Ramos (cell line): ENCODE measurements around the gene ACO2.
"Not testable (repeated sequence)": the region's sequence is repeated elsewhere in the genome, so short reads cannot be mapped to it uniquely, and the experiment has no call there.

Experiments
- in situ Hi-C: fragments of 300-500 bp; cut with MboI; formaldehyde crosslinking; loops from one replicate; pipeline ENCODE4 v1.14.3; 2022; ENCODE audit warnings: low sequenced_read_pairs; ENCODE audit not compliant: unreplicated experiment

The ACO2 gene

DNA sequence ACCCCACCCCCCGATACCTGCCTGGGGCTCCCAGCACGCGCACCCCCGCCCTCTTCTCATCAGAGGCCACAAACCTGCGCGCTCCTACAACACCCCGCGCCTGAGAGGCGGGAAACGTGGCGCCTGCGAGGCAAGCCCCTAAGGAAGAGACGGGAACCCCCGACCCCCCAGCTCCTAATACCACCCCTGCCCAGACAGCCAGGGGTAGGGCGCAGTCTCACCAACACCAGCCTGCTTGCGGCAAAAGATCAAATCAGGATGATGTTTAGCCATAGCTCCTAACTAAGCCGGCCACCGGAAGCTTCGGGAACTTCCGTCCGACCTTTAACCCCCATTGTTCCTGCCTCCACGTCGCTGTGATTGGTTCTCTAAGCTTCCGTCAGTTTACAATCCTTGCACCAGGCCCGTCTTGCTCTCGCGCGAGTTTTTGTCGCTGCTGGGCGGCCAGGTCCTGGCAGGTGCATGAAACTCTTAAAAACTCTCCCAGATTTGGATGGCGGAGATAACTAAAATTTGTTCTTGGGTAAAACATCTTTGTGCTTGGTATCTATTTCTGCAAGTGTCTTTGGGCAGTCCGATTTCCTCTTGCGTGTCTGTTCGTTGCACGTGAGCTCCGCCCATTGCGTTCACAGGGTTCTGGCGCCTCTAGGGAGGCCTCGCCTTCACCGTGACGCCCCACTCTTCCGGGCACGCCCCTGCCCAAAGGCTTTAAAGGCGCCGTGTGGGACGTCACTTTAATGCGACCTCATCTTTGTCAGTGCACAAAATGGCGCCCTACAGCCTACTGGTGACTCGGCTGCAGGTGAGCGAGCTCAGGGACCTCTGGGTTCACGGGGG is at the start of gene ACO2, which contains the start of gene PHF5A:
Gene ACO2 (plus strand): TSS at position 737 of the 837 bp plus-strand sequence. CDS start 30 bp downstream, at position 767.
Gene PHF5A (minus strand): TSS at position 312 of the 837 bp plus-strand sequence. CDS start 39 bp downstream, at position 273.
- in situ Hi-C loops, result no loop called here

DNA sequence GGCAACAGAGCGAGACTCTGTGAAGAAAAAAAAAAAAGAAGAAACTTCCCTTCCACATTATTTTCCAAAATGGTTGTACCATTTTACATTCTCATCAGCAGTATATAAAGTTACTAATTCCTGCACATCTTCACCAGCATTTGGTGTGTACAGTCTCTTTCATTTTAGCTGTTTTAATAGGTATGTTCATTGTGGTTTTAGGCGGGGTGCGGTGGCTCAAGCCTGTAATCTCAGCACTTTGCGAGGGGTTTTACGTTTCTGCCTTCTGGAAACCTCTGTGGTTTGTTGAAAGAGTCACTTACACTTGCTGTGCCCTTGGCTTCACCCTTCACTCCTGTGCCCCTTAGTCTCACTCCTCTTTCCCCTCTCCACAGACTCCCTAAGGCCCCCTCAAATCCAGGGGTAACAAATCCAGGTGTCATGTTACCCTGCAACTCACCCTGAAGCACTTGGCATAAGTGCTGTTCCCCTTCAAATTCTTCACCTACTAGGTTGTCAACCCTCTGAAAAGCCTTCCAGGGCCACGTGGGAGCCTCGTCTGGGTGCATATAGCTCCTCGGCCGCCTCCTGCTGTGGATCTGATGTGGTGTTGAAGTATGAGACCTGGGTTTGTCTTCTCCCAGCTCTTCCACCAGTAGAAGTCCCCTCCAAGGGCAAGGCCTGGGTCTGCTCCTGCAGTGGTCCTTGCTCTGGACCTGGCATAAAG is 43.1 kb upstream of the ACO2 start:
- in situ Hi-C loops, result no loop called here

DNA sequence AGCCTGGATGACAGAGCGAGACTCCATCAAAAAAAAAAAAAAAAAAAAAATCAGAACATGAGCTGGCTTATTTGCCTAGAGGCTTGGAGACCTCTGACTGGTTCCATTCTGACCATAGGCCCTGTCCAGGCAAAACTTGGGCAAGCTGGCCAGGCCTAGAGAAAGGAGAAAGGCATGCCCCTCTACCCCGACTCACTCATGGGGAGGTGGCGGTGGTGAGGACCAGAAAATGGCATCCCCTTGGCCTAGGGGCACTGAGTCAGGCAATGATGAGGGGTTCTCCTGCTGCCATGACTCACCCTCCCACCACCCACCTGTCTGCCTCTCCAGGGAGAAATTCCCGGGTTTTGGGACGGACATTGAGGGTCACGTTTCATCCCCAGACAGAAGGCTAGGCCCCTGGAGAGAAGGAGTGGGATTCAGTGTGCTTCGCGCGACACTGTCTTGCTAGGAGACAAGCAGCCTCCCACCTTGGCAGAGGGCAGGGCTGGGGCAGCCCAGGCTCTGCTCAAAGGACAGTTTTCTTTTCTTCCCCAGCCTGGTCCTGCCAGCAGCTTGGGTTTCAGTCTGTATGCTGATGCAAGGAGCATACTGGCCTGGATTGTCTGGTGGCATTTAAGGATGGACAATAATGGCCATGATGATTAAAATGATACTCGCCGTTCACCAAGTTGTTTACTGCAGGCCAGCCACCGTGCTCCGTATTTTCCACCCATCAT is 39.5 kb upstream of the ACO2 start:
- in situ Hi-C loops, result no loop called here

DNA sequence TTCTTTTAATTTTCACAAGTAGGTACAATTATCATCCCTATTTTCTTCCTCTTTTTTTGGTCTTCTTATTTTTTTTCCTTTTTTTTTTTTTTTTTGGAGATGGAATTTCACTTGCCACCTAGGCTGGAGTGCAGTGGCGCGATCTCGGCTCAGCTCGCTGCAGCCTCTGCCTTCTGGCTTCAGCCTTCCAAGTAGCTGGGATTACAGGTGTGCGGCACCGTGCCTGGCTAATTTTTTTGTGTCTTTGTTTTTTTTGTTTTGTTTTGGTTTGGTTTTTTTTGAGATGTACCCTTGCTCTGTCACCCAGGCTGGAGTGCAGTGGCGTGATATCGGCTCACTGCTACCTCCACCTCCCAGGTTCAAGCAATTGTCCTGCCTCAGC is 39.0 kb upstream of the ACO2 start:
- in situ Hi-C loops, result no loop called here

DNA sequence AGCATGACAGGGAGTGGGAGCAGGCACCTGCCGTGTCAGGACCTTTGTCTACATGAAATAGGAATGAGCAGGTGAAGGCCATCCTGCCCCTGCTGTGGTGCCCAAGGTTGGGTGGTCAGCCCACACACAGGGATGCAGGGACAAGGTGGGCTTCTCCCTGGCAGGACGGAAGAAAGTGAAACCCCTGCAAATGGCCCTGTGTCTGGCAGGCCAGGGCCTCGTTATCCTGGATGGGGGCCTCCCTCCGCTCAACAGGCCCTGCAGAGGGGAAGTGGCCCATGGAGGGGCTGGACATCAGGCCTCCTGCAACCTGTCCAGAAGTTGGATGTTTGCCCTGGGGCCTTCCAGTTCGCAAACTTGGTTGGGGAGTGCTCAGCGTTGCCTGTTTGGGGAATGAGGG is 37.3 kb upstream of the ACO2 start:
- in situ Hi-C loops, result no loop called here

DNA sequence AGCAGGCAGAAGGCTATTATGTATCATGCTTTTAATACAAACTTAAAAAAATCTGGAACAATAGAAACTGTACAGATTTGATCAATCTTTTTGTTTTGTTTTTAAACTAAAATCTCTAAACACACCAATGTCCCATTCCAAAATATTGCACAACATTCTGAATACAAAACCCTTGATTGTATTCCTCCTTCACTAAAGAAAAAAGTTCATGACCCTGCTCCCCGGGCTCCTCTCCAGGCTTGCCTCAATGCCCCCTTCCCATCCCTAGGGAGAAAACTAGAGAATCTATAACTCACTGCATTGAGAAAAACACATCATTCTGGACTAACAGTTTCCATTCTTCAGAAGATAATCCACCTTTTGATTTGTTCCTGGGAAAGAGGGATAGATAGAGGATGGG is 35.4 kb upstream of the ACO2 start:
- in situ Hi-C loops, result not testable (repeated sequence)

DNA sequence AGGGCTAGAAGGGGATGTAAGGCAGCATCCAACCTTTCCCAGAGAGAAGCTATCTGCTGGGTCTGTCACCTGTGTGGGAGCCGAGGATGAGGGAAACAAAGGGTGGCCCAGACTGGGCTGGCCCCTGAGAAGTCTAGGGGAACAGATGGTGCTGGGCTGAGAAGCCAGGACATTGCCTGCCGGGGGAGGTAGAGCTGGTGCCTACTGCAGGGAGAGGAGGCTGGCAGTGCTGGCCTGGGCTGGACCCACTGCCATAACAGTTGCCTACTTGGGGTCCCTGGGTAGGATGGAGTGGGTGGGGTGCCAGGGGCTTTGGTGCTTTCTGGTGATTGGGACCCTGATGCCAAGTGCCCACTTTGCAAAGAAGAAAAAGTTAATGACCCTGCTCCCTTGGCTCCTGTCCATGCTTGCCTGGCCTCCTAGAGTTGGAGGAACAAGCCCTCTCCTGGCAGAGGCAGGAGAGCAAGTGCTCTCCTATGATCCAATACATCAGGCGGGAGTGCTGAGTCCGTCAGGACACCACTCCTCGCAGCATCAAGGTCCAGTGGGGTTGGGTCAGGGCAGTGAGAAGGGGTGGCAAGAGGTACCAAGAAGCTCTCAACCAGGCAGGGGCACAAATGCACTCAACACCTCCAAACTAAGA is 34.4 kb upstream of the ACO2 start:
- in situ Hi-C loops, result not testable (repeated sequence)

DNA sequence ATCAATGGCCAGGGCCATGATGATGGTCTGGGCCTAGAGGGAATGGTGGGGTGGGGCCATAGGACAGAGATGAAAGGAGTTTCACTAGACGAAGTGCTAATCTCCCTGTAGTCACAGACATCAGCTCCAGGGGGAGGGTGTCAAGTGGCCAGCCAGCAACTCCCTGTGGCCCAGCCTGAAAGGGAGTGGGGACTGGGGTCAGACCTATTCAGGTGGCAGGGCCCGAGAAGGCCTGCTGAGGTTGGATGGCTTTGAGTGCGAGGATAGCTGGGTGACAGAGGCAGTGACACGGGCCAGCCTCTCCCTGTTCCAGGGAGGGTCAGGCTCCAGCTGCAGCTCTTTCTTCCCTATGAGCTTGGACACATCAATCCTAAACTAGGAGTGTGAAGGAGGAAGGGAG is 33.4 kb upstream of the ACO2 start:
- in situ Hi-C loops, result no loop called here

DNA sequence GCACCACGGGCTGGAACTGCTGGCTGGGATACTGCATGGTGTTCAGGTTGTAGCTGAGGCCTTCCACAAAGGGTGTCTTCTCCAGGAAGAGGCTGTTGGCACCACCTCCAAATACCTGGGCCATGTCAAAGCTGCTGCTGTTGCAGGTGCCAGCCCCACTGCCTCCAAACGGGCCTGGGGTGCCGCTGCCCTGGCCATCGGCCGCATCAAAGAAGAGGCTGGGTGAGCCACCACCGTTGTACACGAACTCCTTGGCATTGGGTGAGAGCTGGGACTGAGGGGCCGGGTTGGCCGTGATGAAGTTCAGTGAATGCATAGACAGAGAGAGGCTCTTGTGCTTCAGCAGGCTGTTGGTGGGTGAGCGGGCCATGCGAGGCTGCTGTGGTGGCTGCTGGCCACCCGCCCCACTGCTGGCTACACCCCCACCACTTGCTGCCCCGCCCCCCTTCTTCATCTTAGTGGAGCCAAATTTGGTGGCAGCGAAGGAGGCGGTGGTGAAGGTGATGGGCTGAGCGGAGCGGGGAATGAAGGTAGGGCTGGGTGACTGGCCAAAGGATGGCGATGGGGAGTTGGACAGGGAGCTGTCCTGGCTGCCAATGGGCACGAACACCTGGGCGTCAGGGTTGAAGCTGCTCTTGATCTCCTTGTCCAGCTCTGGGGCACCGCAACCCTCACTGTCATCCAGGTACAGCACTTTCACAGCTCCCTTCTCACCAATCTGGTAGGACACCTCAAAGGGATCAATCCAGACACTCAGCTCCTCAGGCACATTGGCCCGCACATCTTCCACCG is 32.4 kb upstream of the ACO2 start:
- in situ Hi-C loops, result no loop called here

DNA sequence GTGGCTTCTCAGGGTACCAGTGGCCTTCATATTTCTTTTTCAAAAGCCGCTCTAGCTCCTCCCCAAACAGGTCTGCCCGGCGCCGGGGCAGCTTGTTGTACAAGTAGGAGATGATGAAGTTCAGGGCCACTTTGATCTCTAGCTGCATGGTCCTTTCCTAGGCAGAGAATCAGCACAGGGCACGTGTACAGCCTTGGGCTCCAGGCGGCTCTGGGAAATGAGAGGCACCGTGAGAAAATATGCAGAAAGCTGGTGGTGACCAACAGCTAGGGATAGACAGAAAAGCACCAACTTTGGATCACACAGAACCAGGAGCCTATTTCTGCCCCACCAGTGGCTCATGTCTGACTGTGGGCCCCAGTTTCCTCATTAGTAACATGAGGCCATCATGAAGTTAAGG is 31.7 kb upstream of the ACO2 start:
- in situ Hi-C loops, result no loop called here

DNA sequence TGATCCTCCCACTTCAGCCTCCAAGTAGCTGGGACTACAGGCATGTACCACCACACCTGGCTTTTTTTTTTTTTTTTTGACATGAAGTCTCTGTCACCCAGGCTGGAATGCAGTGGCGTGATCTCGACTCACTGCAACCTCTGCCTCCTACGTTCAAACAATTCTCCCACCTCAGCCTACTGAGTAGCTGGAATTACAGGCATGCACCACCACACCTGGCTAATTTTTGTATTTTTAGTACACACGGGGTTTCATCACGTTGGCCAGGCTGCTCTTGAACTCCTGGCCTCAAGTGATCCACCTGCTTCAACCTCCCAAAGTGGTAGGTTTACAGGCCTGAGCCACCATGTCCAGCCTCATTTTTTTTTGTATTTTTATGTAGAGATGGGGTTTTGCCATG is 28.4 kb upstream of the ACO2 start:
- in situ Hi-C loops, result not testable (repeated sequence)

DNA sequence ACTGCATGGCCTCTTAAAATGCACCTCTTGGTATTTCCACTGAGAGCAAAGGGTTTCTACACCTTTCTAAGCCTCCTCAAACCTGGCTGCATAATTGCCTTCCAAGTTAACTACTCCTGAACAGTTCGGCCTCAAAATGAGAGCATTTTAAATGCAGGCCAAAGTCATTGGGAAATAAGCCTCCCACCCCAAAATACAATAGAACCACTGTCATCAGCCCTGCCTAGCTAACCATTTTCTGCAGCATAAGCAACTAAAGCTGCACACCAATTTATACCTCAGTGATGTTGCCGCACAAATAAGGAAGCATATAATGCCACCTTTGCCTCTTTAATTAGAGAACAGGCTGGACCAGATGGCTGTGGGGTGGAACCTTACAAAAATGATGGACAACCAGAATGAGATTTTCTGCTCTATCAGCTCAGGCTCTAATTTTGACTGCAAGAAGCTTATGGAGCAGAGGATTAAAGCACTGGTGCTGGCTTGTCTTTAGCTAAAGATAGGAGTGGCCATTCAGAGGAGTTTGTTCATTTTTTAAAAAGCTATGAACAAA is 26.6 kb upstream of the ACO2 start:
- in situ Hi-C loops, result no loop called here

DNA sequence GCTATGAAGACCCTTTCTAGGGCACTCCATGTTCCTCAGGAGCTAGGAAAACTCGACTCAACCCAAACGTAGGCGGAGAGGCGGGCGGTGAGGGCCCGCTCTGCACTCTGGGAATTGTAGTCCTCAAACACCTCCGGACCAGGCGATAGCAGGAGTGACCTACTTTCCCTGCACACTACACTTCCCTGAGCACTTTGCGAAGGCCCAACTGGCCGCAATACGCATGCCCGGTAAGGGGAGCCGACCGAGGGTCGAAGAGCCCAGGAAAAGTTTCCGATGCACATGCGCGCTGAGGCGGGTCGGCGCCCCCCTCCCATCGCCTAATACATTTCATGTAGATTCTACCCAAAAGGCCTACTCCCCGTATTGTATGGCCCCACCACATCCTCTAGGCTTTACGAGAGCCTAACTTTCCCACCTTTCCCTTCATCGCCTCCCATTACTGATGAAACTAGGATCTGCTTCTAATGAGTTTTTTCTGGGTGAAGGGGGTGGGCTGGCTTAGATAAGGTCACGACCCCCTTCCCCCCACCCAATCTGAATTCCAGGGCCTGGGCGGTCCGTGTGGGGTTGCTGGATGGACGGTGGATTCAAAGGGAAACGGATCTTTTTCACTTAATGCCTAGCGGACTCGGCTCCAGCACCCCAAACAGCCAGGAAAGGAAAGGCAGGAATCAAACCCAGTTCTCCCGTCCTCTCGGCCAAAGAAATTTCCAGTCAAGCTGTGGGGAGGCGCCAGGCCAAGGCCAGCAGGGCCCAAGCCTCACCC is 24.4 kb upstream of the ACO2 start:
- in situ Hi-C loops, result no loop called here

DNA sequence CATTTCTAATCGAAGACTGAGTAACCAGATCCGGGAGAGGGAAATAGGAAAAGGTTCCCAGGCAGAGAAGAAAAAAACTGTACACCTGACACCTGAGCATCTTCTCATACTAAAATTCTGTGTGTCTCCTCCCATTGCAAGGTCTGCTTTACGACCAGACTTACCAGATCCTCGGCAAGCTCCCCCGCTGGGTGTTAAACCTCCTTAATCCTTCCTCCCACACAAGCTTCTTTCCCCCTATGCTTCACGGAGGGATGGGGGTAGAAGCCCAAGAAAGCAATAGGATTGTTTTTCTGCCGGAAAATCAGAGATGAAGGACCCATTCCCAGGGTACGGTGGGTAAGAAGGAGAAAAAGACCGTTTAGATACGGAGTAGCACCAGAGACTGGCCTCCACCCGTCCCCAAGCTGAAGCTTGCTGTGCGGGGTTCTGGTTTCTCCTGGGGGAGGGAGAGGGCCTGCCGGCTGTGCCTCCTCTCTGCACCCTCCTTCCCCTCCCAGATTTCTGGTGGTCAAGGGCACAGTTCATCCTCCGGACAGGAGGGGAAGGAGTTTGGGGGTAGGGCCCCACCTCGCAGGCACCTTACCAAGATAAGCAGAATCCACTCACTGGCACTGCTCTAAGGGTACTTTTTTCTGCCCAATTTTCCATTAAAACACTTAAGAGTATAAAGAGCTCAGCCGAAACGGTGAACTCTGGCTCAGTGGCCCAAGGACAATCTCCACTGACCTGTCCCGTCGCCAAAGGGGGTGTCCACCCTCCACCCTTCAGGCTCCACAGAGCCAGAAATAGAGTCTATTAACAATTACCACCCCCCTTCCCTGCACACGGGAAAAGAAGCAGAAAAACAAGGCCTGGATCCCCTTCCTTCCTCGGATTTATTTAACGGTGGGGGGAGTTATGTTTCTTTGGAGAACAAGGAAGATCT is 23.5 kb upstream of the ACO2 start:
- in situ Hi-C loops, result no loop called here

DNA sequence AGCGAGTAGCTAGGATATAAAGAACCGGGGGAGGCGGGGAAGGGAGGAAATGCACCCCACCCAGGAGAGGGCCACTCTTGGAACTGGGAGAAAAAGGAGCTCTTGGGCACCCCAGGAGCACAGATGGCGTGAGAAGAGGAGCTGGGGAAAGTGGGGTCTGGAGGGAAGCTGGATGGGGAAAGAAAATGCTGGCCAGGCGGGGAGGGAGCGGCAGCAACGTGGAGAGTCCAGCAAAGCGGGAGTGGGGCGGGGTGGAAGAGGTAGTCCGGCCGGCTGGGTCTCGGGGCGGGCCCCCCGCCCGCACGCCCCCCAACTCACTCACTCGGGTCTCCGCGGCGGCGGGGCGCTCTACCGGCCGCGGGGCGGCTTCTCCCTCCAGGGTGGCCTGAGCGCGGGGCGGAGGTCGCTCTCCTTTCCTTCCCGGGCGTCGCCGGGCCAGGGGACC is 22.8 kb upstream of the ACO2 start:
- in situ Hi-C loops, result no loop called here

DNA sequence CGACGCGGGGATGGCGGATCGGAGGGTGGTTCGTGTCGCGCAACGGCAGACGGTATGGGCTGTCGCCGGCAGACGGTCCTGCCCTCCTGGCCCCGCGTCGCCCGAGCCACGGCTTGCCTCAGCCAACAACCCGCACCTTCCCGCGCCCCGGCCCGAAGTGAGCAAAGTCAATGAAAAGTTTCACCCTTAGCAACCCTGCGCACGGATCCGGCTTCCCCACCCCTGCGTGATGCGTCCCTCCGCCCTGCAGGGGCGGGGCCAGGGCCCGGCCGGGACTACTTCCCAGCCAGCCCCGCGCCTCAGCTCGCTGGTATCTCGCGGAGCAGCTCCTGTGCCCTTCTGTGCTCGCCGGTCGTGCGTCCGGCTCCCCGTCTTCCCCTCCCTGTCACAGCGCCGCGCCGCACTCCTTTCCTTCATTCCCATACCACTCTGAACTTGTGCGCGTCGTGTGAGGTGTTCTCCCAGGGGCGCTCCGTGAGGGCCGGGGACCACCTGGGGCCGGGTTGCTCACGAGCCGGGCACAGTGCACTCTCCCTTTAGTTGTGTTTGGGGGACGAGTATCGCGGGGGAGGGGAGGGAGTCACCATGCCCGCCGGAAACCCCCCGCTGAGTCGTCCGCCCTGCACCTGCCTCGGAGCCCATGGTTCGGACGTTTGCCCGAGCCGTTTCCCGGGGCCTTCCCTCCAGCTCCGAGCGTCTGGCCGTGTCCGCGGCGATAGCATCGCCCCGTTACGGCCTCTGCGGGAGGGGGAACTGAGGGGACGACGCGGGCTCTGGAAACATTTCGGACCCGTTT is 22.1 kb upstream of the ACO2 start, which contains the start of gene TOB2:
Gene TOB2 (minus strand): TSS at position 163 of the 796 bp plus-strand sequence. CDS start 9,456 bp downstream, outside the sequence.
- in situ Hi-C loops, result no loop called here
